Measurements from ENCODE around the gene CATSPERZ.

The CATSPERZ gene

DNA sequence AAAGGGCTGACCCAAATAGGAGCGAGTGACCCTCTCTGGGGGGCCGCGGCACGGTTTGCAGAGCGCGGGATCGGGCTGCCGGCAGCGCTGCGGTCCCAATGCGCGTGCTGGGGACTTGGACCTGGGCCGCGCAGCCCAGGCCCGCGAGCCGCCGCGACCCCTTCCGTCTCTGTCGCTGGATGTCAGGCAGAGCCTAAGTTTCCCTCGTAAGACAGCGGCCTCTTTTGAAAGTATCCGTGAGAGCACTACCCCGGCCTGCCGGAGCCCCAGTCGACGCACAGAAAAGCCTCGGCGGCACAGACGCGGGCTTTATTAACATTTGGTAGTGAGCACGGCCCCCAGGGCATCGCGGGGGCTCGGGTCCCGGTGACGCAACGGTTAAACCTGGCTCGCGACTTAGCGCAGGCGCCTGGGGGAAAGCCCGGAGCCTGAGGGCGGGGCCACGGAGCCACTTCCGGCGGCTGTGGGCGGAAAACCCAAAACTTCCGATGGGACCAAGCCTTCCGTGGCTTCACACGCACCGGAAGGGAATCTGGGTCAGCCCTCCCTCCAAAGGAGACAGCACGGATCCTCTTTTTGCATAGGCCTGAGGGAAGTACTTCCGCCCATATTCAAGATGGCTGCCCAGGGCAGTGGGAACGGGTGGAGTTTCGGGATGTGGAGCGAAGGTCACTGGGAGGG, 30.5 kb upstream of the CATSPERZ start:
- DNase-seq (ENCODE audit: insufficient read length, low spot score) (no peak), FAIRE-seq (no peak)
- TF ChIP-seq, protein P1, sequence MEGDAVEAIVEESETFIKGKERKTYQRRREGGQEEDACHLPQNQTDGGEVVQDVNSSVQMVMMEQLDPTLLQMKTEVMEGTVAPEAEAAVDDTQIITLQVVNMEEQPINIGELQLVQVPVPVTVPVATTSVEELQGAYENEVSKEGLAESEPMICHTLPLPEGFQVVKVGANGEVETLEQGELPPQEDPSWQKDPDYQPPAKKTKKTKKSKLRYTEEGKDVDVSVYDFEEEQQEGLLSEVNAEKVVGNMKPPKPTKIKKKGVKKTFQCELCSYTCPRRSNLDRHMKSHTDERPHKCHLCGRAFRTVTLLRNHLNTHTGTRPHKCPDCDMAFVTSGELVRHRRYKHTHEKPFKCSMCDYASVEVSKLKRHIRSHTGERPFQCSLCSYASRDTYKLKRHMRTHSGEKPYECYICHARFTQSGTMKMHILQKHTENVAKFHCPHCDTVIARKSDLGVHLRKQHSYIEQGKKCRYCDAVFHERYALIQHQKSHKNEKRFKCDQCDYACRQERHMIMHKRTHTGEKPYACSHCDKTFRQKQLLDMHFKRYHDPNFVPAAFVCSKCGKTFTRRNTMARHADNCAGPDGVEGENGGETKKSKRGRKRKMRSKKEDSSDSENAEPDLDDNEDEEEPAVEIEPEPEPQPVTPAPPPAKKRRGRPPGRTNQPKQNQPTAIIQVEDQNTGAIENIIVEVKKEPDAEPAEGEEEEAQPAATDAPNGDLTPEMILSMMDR (IDR thresholded peaks at IDR 0.05; ENCODE audit: insufficient read depth, missing control alignments), result no peak

DNA sequence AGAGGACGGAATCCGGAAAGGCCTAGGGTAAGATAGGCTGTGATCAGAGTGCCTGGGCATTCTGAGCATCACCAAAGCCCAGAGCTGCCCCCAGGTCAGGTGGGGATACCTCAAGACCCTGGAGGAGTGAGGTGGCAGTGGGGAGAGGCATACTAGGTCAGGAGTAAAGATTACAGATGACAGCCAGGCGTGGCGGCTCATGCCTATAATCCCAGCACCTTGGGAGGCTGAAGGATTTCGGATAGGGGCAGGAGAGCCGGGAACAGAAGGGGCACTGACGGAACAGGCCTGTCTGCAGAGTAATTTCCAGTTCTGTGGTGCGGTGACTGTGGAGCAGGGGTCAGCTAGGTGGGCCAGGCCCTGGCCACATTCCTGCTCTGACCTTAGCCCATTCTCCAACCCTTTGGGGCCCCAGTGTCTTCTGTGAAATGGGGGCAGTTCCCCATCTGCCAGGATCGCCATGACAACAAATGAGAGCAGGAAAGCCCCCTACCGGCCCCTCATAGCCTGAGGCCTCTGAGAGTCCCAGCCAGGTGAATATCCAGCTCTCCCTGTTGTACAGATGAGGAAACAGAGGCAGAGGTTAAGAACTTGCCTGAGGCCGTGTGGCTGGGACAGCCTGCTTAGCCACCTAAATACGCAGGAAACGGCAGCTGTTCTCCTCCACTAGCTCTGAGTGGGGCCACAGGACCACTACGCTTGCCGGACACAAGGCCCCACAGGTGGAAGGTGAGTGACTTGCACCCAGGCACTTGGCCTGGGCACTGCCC, 24.9 kb upstream of the CATSPERZ start:
- TF ChIP-seq, protein P1 (IDR thresholded peaks at IDR 0.05; ENCODE audit: insufficient read depth, missing control alignments), result no peak
- DNase-seq (ENCODE audit: insufficient read length, low spot score), result no peak
- FAIRE-seq, result no peak

DNA sequence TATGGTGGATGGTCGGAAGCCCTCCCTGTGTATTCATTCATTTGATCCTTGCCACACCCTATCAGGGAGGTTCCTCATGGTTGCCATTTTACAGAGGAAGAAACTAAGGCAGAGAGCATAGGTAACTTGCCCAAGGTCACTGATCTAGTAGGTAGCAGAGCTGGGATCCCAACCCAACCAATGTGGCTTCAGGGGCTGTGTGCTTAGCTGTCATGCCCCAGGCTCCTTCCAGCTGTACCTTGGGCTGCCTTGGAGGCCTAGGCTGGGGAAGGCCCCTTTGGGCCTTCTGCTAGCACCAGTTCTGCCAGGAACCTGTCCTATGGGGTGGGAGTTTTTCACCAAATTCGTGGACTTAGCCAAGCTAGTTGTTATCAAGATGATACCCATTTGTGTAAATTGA, 24.3 kb upstream of the CATSPERZ start:
- TF ChIP-seq, protein P1 (IDR thresholded peaks at IDR 0.05; ENCODE audit: insufficient read depth, missing control alignments), result no peak
- no peak for DNase-seq (ENCODE audit: insufficient read length, low spot score)
- no peak for FAIRE-seq

DNA sequence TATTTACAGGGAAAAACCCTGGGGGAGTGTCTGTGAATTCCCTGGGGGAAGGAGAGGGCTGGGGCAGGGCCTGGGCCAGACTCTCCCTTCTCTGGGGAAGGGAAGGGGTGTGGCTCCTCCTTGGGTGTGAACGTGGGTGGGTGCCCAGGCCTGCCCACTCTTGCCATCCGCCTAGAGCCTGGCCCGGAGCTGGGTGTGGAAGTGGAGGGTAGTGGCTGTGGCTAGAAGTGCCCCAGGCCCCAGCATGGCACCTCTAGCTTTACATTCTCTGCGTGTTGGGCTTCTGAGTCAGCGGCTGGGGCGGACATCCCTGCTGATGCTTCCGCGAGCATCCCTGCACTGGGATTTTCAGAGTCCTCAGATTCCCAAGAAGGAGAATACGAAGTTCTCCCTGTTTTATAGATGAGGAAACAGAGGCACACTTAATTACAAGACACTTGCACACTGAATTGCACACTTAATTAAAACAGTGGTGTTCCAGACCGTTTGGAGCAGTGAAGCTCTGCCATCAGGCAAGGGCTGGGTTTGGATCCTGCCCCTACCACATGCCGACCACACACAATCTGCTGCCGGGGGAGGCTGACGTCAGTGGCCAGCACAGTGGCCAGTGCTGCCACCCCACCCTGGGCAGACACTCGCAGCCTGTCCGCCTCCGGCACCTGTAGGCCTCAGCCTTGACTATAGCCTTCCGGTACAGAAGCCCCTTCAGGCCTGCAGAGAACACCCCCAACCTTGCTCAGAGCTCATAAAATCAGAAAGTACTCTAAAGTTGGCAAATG, 23.3 kb upstream of the CATSPERZ start:
- no peak for FAIRE-seq
- TF ChIP-seq, protein P1 (IDR thresholded peaks at IDR 0.05; ENCODE audit: insufficient read depth, missing control alignments), result no peak

DNA sequence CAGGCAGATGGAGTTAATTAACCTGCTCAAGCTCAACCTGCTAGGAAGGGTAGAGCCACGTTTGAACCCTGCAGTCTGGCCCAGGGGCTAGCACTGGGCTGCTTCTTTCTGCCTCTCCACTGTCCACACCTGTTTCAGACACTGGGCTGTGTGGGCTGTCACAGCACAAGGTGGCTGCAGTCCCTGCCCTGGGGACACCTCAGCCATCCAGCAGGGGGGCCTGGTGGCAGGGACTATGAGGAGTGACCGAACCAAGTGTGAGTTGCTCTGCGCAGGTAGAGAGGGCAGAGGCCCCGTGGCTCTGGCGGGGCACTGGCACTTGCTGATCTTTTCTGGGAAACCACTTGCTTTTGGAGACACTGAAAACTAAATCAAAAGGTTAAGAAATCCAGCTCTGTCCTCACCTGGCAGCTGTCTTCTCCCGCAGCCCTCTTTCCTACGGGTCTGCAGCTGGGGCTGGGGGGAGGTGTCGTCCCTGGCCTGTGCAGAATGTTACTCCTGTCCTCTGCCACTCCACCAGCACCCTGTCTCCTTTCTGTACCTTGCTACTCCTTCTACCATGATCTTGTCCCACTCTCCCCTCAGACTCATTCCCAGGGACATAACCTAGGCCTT, 21.5 kb upstream of the CATSPERZ start:
- FAIRE-seq, result no peak
- DNase-seq (ENCODE audit: insufficient read length, low spot score), result no peak
- TF ChIP-seq, protein P1 (IDR thresholded peaks at IDR 0.05; ENCODE audit: insufficient read depth, missing control alignments), result no peak

More for the DNA sequence above, 23.3 kb upstream of the CATSPERZ start:
- DNase-seq (ENCODE audit: insufficient read length, low spot score), result no peak

DNA sequence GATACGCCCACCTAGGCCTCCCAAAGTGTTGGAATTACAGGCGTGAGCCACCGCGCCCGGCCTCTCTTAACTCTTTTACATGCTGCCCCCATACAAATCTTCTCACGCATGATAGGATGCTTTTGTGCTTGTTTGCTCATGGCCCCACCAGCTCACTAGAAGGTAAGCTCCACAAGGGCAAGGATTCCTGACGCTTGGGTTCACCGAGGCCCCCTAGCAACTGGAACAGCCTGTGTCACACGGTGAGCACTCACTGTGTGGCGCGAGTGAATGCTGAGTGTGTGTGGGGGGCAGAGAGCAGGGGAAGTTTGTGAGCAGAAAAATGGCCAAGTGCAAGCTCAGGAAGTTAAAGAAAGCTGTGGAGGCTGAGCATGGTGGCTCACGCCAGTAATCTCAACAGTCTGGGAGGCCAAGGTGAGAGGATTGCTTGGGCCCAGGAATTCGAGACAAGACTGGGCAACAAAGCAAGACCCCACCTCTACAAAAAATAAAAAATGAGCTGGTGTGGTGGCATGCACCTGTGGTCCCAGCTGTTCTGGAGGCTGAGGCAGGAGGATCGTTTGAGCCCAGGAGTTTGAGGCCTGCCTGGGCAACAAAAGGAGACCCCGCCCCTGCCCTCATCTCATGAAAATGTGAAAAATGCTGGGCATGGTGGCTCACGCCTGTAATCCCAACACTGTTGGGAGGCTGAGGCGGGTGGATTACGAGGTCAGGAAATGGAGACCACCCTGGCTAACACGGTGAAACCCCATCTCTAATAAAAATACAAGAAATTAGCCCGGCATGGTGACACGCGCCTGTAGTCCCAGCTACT, 18.0 kb upstream of the CATSPERZ start:
- TF ChIP-seq, protein P1 (IDR thresholded peaks at IDR 0.05; ENCODE audit: insufficient read depth, missing control alignments), result no peak
- DNase-seq (ENCODE audit: insufficient read length, low spot score) (no peak), FAIRE-seq (no peak)

Data from D721Med (cell line).